ENCODE results near the gene KCNS3. TPM values are rescaled to one million over a fixed set of nuclear protein-coding genes. Genes with fewer than 3 reads are reported as not detected.
A peak's percentile ranks its signal among the peaks of the same experiment; 100 is the strongest.

The KCNS3 gene
- total and polyA plus RNA-seq, 9 donors, result 4.0 to 11.1 (median 6.9) TPM

- no peaks in the 10 kb centered on the region for H3K36me3 ChIP-seq (ENCODE audit: control insufficient read depth, insufficient read depth, low read length)
- H3K4me3 ChIP-seq (ENCODE audit: low read length), result no peak overlapping the region
- peak overlapping the region; percentile 49 for H3K27ac ChIP-seq (ENCODE audit: low read length)
- no peaks in the 10 kb centered on the region for H3K9me3 ChIP-seq (replicated peaks; ENCODE audit: control insufficient read depth, low read depth, low read length)
- 33% methylated on average over 4 of the region's 5 CpGs for WGBS (ENCODE audit: insufficient coverage)
- peaks cover 20% of the 10 kb centered on the region for H3K4me1 ChIP-seq (ENCODE audit: control insufficient read depth, insufficient read depth, low read length)
- no peaks in the 10 kb centered on the region for H3K27me3 ChIP-seq (ENCODE audit: control insufficient read depth, insufficient read depth, low read length)
- peak; percentile 73 for DNase-seq
Measured at GRCh38 chr2:17849275-17849674, 29.2 kb upstream of the KCNS3 start.

GRCh38 chr2:17850151-17850550, 28.3 kb upstream of the KCNS3 start:
- Histone ChIP-seq H3K4me3 (ENCODE audit: low read length) (no peak overlapping the region), H3K36me3 (ENCODE audit: control insufficient read depth, insufficient read depth, low read length) (no peaks in the 10 kb centered on the region), H3K4me1 (ENCODE audit: control insufficient read depth, insufficient read depth, low read length) (peaks cover 20% of the 10 kb centered on the region), H3K27me3 (ENCODE audit: control insufficient read depth, insufficient read depth, low read length) (no peaks in the 10 kb centered on the region), H3K27ac (ENCODE audit: low read length) (no peak overlapping the region), H3K9me3 (replicated peaks; ENCODE audit: control insufficient read depth, low read depth, low read length) (no peaks in the 10 kb centered on the region)
- DNase-seq, result peak; percentile 5
- 79% methylated on average over 4 of the region's 4 CpGs for WGBS (ENCODE audit: insufficient coverage)

GRCh38 chr2:17851731-17852585, 26.5 kb upstream of the KCNS3 start:
- DNase-seq, result peak; percentile 63
- H3K27me3 ChIP-seq (ENCODE audit: control insufficient read depth, insufficient read depth, low read length), result no peaks in the 10 kb centered on the region
- H3K4me3 ChIP-seq (ENCODE audit: low read length), result no peak overlapping the region
- no peaks in the 10 kb centered on the region for H3K9me3 ChIP-seq (replicated peaks; ENCODE audit: control insufficient read depth, low read depth, low read length)
- WGBS (ENCODE audit: insufficient coverage), result 28% methylated on average over 6 of the region's 9 CpGs
- peaks cover 20% of the 10 kb centered on the region for H3K4me1 ChIP-seq (ENCODE audit: control insufficient read depth, insufficient read depth, low read length)
- H3K36me3 ChIP-seq (ENCODE audit: control insufficient read depth, insufficient read depth, low read length), result no peaks in the 10 kb centered on the region
- H3K27ac ChIP-seq (ENCODE audit: low read length), result no peak overlapping the region

- no peak for DNase-seq
- Histone ChIP-seq H3K9me3 (replicated peaks; ENCODE audit: control insufficient read depth, low read depth, low read length) (no peaks in the 10 kb centered on the region), H3K4me1 (ENCODE audit: control insufficient read depth, insufficient read depth, low read length) (peaks cover 16% of the 10 kb centered on the region), H3K36me3 (ENCODE audit: control insufficient read depth, insufficient read depth, low read length) (no peaks in the 10 kb centered on the region), H3K27me3 (ENCODE audit: control insufficient read depth, insufficient read depth, low read length) (no peaks in the 10 kb centered on the region), H3K4me3 (ENCODE audit: low read length) (no peak overlapping the region), H3K27ac (ENCODE audit: low read length) (no peak overlapping the region)
- no CpG with 5 or more reads among the region's 4 CpGs for WGBS (ENCODE audit: insufficient coverage)
Measured at GRCh38 chr2:17853799-17854198, 24.7 kb upstream of the KCNS3 start.

GRCh38 chr2:17857021-17857420, 21.4 kb upstream of the KCNS3 start:
- H3K9me3 ChIP-seq (replicated peaks; ENCODE audit: control insufficient read depth, low read depth, low read length), result no peaks in the 10 kb centered on the region
- H3K27ac ChIP-seq (ENCODE audit: low read length), result no peak overlapping the region
- H3K4me3 ChIP-seq (ENCODE audit: low read length), result no peak overlapping the region
- H3K27me3 ChIP-seq (ENCODE audit: control insufficient read depth, insufficient read depth, low read length), result no peaks in the 10 kb centered on the region
- H3K4me1 ChIP-seq (ENCODE audit: control insufficient read depth, insufficient read depth, low read length), result peaks cover 1% of the 10 kb centered on the region
- H3K36me3 ChIP-seq (ENCODE audit: control insufficient read depth, insufficient read depth, low read length), result no peaks in the 10 kb centered on the region
- no peak for DNase-seq
- no CpG with 5 or more reads among the region's 3 CpGs for WGBS (ENCODE audit: insufficient coverage)

GRCh38 chr2:17858064-17858463, 20.4 kb upstream of the KCNS3 start:
- 80% methylated on average over 1 of the region's 1 CpG for WGBS (ENCODE audit: insufficient coverage)
- Histone ChIP-seq H3K4me1 (ENCODE audit: control insufficient read depth, insufficient read depth, low read length) (no peaks in the 10 kb centered on the region), H3K36me3 (ENCODE audit: control insufficient read depth, insufficient read depth, low read length) (no peaks in the 10 kb centered on the region), H3K4me3 (ENCODE audit: low read length) (no peak overlapping the region), H3K27me3 (ENCODE audit: control insufficient read depth, insufficient read depth, low read length) (no peaks in the 10 kb centered on the region), H3K27ac (ENCODE audit: low read length) (no peak overlapping the region), H3K9me3 (replicated peaks; ENCODE audit: control insufficient read depth, low read depth, low read length) (no peaks in the 10 kb centered on the region)
- no peak for DNase-seq

GRCh38 chr2:17863539-17863938, 14.9 kb upstream of the KCNS3 start:
- no peak for DNase-seq
- H3K27ac ChIP-seq (ENCODE audit: low read length), result no peak overlapping the region
- WGBS (ENCODE audit: insufficient coverage), result 100% methylated on average over 2 of the region's 4 CpGs
- H3K27me3 ChIP-seq (ENCODE audit: control insufficient read depth, insufficient read depth, low read length), result no peaks in the 10 kb centered on the region
- H3K4me3 ChIP-seq (ENCODE audit: low read length), result no peak overlapping the region
- H3K4me1 ChIP-seq (ENCODE audit: control insufficient read depth, insufficient read depth, low read length), result no peaks in the 10 kb centered on the region
- H3K9me3 ChIP-seq (replicated peaks; ENCODE audit: control insufficient read depth, low read depth, low read length), result no peaks in the 10 kb centered on the region
- no peaks in the 10 kb centered on the region for H3K36me3 ChIP-seq (ENCODE audit: control insufficient read depth, insufficient read depth, low read length)

GRCh38 chr2:17864676-17865075, 13.8 kb upstream of the KCNS3 start:
- Histone ChIP-seq H3K9me3 (replicated peaks; ENCODE audit: control insufficient read depth, low read depth, low read length) (no peaks in the 10 kb centered on the region), H3K4me1 (ENCODE audit: control insufficient read depth, insufficient read depth, low read length) (no peaks in the 10 kb centered on the region), H3K4me3 (ENCODE audit: low read length) (no peak overlapping the region), H3K36me3 (ENCODE audit: control insufficient read depth, insufficient read depth, low read length) (no peaks in the 10 kb centered on the region), H3K27me3 (ENCODE audit: control insufficient read depth, insufficient read depth, low read length) (peaks cover 2% of the 10 kb centered on the region), H3K27ac (ENCODE audit: low read length) (no peak overlapping the region)
- DNase-seq, result no peak
- WGBS (ENCODE audit: insufficient coverage), result no CpG with 5 or more reads among the region's 1 CpG

- Histone ChIP-seq H3K4me3 (ENCODE audit: low read length) (no peak overlapping the region), H3K27me3 (ENCODE audit: control insufficient read depth, insufficient read depth, low read length) (peaks cover 2% of the 10 kb centered on the region), H3K9me3 (replicated peaks; ENCODE audit: control insufficient read depth, low read depth, low read length) (no peaks in the 10 kb centered on the region), H3K4me1 (ENCODE audit: control insufficient read depth, insufficient read depth, low read length) (no peaks in the 10 kb centered on the region), H3K36me3 (ENCODE audit: control insufficient read depth, insufficient read depth, low read length) (no peaks in the 10 kb centered on the region), H3K27ac (ENCODE audit: low read length) (no peak overlapping the region)
- DNase-seq, result no peak
- no CpG with 5 or more reads among the region's 2 CpGs for WGBS (ENCODE audit: insufficient coverage)
Measured at GRCh38 chr2:17867133-17867532, 11.3 kb upstream of the KCNS3 start.

- no peak for DNase-seq
- H3K4me3 ChIP-seq (ENCODE audit: low read length), result no peak overlapping the region
- WGBS (ENCODE audit: insufficient coverage), result 80% methylated on average over 5 of the region's 5 CpGs
- no peaks in the 10 kb centered on the region for H3K4me1 ChIP-seq (ENCODE audit: control insufficient read depth, insufficient read depth, low read length)
- H3K9me3 ChIP-seq (replicated peaks; ENCODE audit: control insufficient read depth, low read depth, low read length), result no peaks in the 10 kb centered on the region
- H3K27me3 ChIP-seq (ENCODE audit: control insufficient read depth, insufficient read depth, low read length), result peaks cover 2% of the 10 kb centered on the region
- no peaks in the 10 kb centered on the region for H3K36me3 ChIP-seq (ENCODE audit: control insufficient read depth, insufficient read depth, low read length)
- H3K27ac ChIP-seq (ENCODE audit: low read length), result no peak overlapping the region
Measured at GRCh38 chr2:17869128-17869527, 9.3 kb upstream of the KCNS3 start.
